Fibroblast of skin of right biceps (primary cell): Measurements from ENCODE around the gene ETV6.

ENCODE experiments used
- DNase-seq: peaks from one replicate; pipeline ENCODE4 v3.0.0-alpha.2; 2013

Gene ETV6

GRCh38 chr12:11782914-11783420 lies 133.5 kb downstream of the ETV6 start:
- no peak for DNase-seq

- DNase-seq: no peak
Measured at GRCh38 chr12:11785712-11786111, 136.2 kb downstream of the ETV6 start.

DNA sequence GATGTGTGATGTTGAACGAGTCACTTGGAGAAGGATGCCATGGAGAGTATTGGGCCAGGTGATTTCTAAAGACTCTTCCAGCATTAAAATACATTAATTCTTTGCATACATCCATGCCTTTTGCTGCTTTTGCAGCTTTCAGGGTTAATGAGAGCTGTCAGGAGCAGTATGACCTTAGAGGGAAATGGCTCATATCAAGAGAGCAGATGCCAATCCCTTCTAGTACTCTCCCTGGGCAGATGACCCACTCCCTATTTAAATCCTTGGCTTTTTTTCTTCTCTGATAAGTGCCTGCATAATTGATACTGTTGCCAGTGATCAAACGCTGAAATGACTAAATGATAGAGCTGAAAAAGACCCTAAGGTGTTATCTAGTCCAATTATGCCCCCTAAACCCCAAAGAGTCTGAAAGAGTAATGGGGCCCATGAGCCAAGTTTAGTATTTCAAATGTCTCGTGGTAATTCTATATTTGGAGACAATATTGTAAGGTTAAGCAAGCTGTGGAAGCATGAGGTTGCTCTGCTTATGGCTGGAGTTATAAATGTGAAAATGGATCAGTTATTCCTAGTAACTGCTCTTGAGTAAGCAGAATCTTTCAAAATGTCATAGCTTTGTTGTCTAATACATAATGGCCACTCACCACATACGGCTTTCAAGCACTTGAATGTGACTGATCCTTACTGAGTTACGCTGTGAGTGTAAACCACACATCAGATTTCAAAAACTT lies 137.3 kb downstream of the ETV6 start:
- DNase-seq: no peak

DNA sequence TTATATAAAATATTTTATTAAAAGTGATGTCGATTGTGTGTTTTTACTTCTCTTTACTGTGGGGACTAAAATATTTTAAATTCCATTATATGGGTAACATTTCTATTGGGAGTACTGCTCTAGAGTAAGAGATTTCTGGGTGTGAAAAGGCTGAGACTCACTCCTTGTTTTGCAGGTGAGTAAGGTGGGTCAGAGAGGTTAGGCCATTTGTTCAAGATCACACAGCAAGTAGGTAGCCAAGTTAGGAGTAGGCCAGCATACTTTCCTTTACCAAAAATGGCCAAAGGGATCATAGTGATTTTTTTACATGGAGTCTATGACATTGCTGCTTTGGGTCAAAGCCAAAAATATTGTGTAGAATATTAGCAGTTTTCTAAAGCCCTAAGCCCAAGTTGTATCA lies 138.0 kb downstream of the ETV6 start:
- DNase-seq: no peak

GRCh38 chr12:11787933-11788849 lies 138.7 kb downstream of the ETV6 start:
- DNase-seq: no peak

DNA sequence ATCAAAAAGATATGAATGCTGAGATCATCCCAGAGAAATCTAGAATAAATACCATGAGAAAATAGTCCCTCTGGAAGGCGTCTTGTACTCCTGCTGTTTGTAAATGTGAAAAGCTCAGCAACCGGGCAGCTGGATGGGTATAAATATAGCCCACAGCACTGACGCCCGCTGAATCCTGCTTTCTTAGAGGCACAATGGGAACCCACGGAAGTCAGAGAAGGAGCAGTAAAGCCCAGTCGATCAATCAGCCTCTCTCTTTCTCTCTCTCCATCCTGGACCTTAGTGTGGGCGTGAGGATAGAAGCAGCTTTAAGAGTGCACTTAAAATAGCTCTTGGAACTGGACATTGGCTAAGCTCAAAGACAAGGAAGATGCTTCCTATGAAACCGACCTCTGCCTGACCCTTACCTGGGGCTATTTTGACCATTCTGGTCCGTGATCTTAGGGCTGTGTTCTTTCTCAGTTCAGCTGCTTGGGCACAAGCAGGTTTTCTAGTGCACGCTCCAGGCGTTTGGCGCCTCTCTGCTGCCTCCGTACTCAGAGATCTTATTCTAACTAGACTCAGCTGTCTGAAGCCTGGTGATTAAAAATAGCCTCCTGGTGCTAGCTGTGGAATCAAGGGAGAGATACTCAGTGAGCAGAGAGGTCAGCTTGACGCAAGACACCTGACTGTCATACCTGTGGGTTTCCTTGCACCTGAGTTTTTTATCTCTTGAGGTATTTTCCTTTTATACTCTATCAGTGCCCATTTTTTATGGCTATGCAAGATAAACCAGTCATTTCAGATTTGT lies 144.6 kb downstream of the ETV6 start:
- no peak for DNase-seq

DNA sequence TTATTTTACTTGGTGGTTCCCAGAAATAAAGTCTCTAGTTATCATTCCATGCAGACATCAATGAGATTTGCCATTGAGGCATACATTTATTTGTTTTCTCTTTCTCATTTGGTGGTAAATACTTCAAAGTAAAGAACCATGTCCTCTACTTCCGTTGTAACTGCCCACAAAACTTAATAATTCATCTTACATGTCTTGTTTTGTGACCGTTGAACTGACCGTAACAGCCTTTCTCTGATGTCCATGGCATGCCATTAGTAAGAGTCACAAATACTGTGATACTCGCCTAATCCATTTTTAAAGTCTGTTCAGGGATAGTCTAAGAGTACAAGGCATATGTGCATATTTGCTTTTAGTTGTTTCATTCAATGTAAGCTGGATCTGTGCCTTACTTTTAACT lies 145.3 kb downstream of the ETV6 start:
- no peak for DNase-seq

- no peak for DNase-seq
Measured at GRCh38 chr12:11795192-11795912, 145.9 kb downstream of the ETV6 start.

DNA sequence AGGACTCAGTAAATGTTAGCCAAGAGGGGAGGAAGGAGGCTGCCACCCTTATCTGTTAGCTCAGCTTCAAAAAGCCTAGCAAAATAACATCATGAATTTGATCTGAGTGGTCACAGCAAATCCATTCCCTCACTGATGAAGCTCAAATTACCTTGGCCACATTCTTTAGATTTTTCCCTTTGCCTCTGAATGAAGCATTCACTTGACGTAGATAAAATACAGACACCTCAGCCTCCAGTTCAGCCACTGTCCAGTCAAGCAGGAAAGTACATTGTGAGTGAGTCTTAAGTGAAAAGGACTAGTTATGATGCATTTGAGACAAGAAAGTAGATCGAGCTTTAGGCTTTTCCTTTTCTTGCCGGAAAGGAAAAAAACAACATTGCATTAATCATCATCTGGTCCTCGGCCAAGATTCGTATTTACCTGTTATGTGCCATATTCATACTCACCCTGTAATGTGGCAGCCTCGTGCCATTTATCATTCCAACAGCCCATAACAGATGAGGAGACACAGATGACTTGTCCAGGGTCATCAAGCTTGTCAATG lies 146.5 kb downstream of the ETV6 start:
- peak; percentile 71 for DNase-seq

- peak; percentile 97 for DNase-seq
Measured at GRCh38 chr12:11797317-11797913, 147.9 kb downstream of the ETV6 start.

GRCh38 chr12:11798006-11798708 lies 148.7 kb downstream of the ETV6 start:
- DNase-seq: no peak

DNA sequence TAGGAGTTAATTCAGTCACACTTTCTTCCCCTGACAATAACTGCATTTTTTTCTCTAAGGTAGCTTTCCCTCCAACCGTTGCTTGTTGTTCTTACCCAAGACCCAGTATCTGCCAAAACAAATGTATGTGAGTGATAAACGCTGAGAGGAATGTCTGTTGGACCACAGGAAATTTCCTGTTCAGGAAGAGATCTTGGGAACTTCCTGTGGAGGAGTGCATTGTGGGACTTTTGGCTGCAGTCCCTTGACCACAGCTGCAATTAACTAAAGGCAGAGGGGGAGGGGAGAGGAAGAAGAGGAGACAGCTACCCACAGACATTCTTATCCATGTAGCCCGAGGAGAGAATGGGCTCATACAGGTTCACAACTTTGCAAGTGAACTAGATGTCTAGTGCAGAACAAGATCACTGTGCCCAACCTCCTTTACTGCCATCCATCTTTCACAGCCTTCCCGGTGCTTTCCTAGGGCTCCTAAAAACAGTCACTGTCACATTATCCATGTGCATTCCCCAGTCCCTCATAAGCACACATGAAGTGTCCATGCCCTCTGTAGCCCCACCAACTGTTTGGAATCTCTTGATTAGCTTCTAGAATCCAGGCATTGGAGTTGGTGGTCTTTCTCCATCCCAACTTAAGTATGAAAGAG lies 149.5 kb downstream of the ETV6 start:
- DNase-seq: peak; percentile 98

DNA sequence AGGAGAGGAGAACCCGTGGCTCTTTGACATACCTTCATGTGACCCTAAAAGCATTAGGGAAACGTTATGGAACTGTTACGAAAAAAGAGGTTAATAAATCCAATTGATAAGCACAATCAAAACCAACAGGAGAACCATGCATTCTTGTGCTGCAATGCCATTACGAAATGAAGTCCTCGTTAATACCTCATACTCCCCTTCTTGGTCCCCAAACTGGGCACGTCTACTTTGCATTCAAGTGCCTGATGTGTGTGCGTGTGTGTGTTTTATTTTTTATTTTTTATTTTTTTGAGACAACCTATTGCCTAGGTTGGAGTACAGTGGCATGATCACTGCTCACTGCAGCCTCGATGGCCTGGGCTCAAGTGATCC lies 150.0 kb downstream of the ETV6 start:
- DNase-seq: no peak

DNA sequence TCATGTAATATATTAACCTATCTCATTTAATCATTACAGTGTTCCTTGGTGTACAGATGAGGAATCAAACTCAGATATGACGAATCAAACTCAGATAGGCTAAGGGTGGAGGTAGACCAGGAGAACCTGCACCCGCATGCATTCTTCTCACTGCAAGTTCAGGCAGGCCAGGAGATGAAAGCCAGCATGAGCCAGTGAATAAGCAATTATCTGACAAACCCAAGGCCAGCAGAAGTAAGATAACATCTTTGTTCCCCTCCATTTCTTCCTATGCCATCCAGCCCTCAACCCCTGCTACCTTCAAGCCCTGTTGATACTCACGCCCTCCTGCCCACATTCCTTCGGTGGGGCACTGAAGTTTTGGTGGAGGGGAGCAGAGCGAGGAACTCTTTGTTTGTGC lies 152.2 kb downstream of the ETV6 start:
- DNase-seq: no peak

- DNase-seq: no peak
Measured at GRCh38 chr12:11804130-11804529, 154.7 kb downstream of the ETV6 start.

- no peak for DNase-seq
Measured at GRCh38 chr12:11805043-11805442, 155.6 kb downstream of the ETV6 start.

DNA sequence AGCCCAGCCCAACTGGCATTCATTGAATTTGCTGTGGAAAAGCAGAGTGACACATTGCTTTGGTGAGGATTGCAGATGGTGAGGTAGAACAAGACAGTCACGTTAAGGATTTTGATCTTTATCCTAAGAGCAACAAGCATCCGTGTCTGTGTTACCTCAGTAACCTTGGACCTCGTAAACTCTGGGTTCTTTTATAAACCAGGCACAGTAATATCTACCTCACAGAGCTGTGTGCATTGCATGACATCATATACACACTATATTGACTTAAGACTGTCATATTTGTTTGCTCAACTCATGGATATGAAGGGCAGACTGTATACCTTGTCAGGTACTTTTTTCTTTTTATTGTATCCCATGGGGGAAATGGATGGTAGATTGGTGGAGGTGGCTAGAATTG lies 156.2 kb downstream of the ETV6 start:
- DNase-seq: no peak

DNA sequence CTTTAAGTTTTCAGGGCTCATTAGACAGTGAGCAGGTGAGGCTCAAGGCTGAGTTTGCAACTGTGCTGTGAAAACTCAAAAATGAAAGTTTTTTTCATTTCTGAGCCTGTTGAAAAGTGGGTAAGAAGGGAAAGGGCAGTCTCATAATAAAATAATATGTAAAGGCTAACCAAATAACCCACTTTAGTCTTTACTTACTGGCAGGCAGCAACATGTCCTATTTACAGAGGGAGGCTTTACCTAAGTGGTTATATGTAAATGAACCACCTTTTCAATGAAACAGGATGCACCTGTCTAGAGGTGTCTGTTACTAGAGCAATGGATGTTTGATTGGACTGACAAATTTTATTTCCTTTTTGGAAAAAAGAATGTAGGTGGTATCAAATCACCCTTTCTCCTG lies 158.0 kb downstream of the ETV6 start:
- no peak for DNase-seq

DNA sequence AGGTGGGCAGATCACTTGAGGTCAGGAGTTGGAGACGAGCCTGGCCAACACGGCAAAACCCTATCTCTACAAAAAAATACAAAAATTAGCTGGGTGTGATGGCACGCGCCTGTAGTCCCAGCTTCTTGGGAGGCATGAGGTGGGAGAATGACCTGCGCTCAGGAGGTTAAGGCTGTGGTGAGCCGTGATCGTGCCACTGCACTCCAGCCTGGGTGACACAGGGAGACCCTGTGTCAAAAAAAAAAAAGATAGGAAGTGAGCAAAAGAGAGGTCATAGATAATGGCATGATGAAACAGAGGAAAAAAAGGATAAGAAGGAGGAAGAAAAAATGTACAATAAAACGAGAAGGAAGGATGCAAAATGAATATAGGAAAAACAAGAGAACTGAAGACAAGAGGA lies 159.5 kb downstream of the ETV6 start:
- DNase-seq: no peak

GRCh38 chr12:11810206-11810545 lies 160.7 kb downstream of the ETV6 start:
- DNase-seq: no peak

DNA sequence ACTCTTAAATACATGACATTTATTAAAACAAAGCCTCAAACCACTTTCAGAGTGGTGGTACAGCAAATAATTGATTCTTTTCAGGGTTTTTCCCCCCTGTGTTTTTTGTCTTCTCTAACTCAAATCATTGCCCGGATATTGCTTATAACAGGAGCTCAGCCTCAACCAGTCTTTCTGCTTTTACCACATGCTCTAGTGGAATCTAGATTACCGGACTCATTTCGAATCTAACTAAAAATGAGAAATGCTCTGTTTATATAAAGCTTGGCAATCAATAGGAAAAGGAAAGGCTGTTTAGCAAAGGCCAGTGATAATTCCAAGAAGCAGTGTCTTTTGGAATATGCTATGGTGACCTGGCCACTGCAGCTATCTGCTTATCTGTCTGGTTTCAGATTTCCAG lies 161.5 kb downstream of the ETV6 start:
- no peak for DNase-seq
